DMS 273 (cell line): ENCODE data around the gene FIS1.
"Not testable (repeated sequence)": the region's sequence is repeated elsewhere in the genome, so short reads cannot be mapped to it uniquely, and the experiment has no call there.

Source experiments
- DNase-seq: peaks from one replicate; lab custom pipeline; 2025; ENCODE audit not compliant: unreplicated experiment; lab: John Stamatoyannopoulos, UW

Gene FIS1

GRCh38 chr7:101206665-101207042 lies 38.2 kb downstream of the FIS1 start:
- DNase-seq = no peak

GRCh38 chr7:101205901-101206664 lies 38.8 kb downstream of the FIS1 start:
- DNase-seq = no peak

GRCh38 chr7:101203740-101204738 lies 40.8 kb downstream of the FIS1 start:
- DNase-seq = not testable (repeated sequence)

GRCh38 chr7:101202603-101202918 lies 42.3 kb downstream of the FIS1 start:
- no peak for DNase-seq

GRCh38 chr7:101201695-101202602 lies 42.9 kb downstream of the FIS1 start:
- DNase-seq = peak; percentile 39

- no peak for DNase-seq
Measured at GRCh38 chr7:101200862-101201599, 43.9 kb downstream of the FIS1 start, which contains the start of gene MOGAT3. Gene MOGAT3, minus strand, starts transcription at chr7:101201036. Its CDS starts 182 bp downstream, at chr7:101200854.

- no peak for DNase-seq
Measured at GRCh38 chr7:101200504-101200861, 44.4 kb downstream of the FIS1 start.

GRCh38 chr7:101199522-101199921 lies 45.4 kb downstream of the FIS1 start:
- DNase-seq = not testable (repeated sequence)

- DNase-seq = no peak
Measured at GRCh38 chr7:101198476-101198875, 46.4 kb downstream of the FIS1 start.

- DNase-seq = no peak
Measured at GRCh38 chr7:101197991-101198390, 46.9 kb downstream of the FIS1 start.

- DNase-seq = no peak
Measured at GRCh38 chr7:101195884-101196283, 49.0 kb downstream of the FIS1 start.
